Large intestine (tissue), 3 donors: ENCODE results near the gene F10. TPM values are rescaled to one million over a fixed set of nuclear protein-coding genes. Genes with fewer than 3 reads are reported as not detected.
"Not testable (repeated sequence)": the region's sequence is repeated elsewhere in the genome, so short reads cannot be mapped to it uniquely, and the experiment has no call there.

Experiments
- DNase-seq, 2 donors: peaks; one replicate each; pipeline versions ENCODE4 v3.0.0 to v3.0.0-alpha.2; 2013
- H3K27ac ChIP-seq: one replicate; pipeline ENCODE4 v1.5.1; 2013; ENCODE audit warnings: low read length
- H3K27me3 ChIP-seq: 2 replicates; pipeline ENCODE4 v1.6.1; 2013; ENCODE audit warnings: low read length; ENCODE audit not compliant: control insufficient read depth, insufficient read depth
- H3K36me3 ChIP-seq: 2 replicates; pipeline ENCODE4 v1.6.1; 2013; ENCODE audit warnings: low read length; ENCODE audit not compliant: control insufficient read depth, insufficient read depth
- H3K4me1 ChIP-seq: one replicate; pipeline ENCODE4 v1.6.1; 2013; ENCODE audit warnings: low read length; ENCODE audit not compliant: control insufficient read depth, insufficient read depth
- H3K4me3 ChIP-seq: one replicate; pipeline ENCODE4 v1.5.1; 2013; ENCODE audit warnings: low read length
- H3K9me3 ChIP-seq: one replicate; pipeline ENCODE4 v1.6.1; 2013; ENCODE audit warnings: mild to moderate bottlenecking, low read depth, low read length, moderate library complexity; ENCODE audit not compliant: control insufficient read depth
- WGBS: methylation state at CpG from one replicate; pipeline ENCODE4 v1.1.5; 2013; ENCODE audit warnings: low lambda C conversion rate; ENCODE audit not compliant: insufficient coverage; 5-methylcytosine and 5-hydroxymethylcytosine counted together
- polyA plus RNA-seq: library from polyadenylated mRNA; unstranded; fragments of 120-200 nt; gene quantifications from one replicate; pipeline ENCODE4 v1.2.1, GENCODE V29; 2013

The F10 gene
- polyA plus RNA-seq, 1 donor, result 125 TPM

GRCh38 chr13:113155982-113156655 is 33.5 kb downstream of the F10 start:
- H3K9me3 ChIP-seq, result peaks cover 5% of the 10 kb centered on the region
- no peak overlapping the region for H3K4me3 ChIP-seq
- peaks cover 14% of the 10 kb centered on the region for H3K27me3 ChIP-seq
- H3K4me1 ChIP-seq, result peaks cover 15% of the 10 kb centered on the region
- no peak for DNase-seq
- no peaks in the 10 kb centered on the region for H3K36me3 ChIP-seq
- no CpG with 5 or more reads among the region's 9 CpGs for WGBS
- no peak overlapping the region for H3K27ac ChIP-seq

GRCh38 chr13:113157206-113157928 is 34.8 kb downstream of the F10 start:
- H3K4me1 ChIP-seq, result peaks cover 15% of the 10 kb centered on the region
- H3K9me3 ChIP-seq, result peaks cover 3% of the 10 kb centered on the region
- no peak for DNase-seq
- H3K36me3 ChIP-seq, result no peaks in the 10 kb centered on the region
- H3K27me3 ChIP-seq, result peaks cover 14% of the 10 kb centered on the region
- H3K27ac ChIP-seq, result no peak overlapping the region
- WGBS, result no CpG with 5 or more reads among the region's 12 CpGs
- H3K4me3 ChIP-seq, result no peak overlapping the region

GRCh38 chr13:113157929-113158747 is 35.5 kb downstream of the F10 start, which contains the start of gene PROZ:
Gene PROZ (plus strand): TSS chr13:113158648. CDS start chr13:113158661, 13 bp downstream.
- Histone ChIP-seq H3K9me3 (peaks cover 3% of the 10 kb centered on the region), H3K4me3 (no peak within 1 kb of the TSS), H3K27ac (no peak within 1 kb of the TSS), H3K36me3 (no peaks in the 10 kb centered on the region), H3K4me1 (peaks cover 17% of the 10 kb centered on the region), H3K27me3 (peaks cover 20% of the 10 kb centered on the region)
- WGBS, result 60% methylated on average over 2 of the region's 16 CpGs
- peak; percentile 39 to 74 for DNase-seq

DNA sequence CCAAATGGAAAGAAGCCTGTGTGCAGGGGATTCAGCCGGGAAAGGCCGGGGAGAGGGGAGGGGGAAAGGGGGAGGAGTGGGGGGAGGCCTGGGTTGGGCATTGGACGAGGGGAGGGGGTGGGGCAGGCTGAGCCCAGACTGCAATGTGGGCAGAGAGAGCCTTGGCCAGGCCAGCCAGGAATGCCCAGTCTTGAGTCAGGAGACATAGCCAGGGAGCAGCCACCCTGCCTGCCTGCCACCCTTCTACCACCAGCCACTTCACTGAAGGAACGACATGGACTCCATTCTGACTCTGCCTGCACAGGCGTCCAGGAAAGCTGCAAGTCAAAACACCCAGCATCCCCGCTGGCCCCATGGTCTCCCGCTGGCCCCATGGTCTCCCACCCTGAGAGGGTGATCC is 36.3 kb downstream of the F10 start:
- Histone ChIP-seq H3K4me3 (no peak overlapping the region), H3K4me1 (peaks cover 14% of the 10 kb centered on the region), H3K27ac (no peak overlapping the region), H3K36me3 (no peaks in the 10 kb centered on the region), H3K27me3 (peaks cover 25% of the 10 kb centered on the region), H3K9me3 (peaks cover 3% of the 10 kb centered on the region)
- no CpG with 5 or more reads among the region's 7 CpGs for WGBS
- no peak for DNase-seq

GRCh38 chr13:113159701-113160100 is 37.1 kb downstream of the F10 start:
- H3K27ac ChIP-seq, result no peak overlapping the region
- peaks cover 3% of the 10 kb centered on the region for H3K9me3 ChIP-seq
- no CpG with 5 or more reads among the region's 20 CpGs for WGBS
- no peaks in the 10 kb centered on the region for H3K36me3 ChIP-seq
- peaks cover 14% of the 10 kb centered on the region for H3K4me1 ChIP-seq
- H3K4me3 ChIP-seq, result no peak overlapping the region
- peaks cover 25% of the 10 kb centered on the region for H3K27me3 ChIP-seq
- DNase-seq, result no peak

GRCh38 chr13:113160983-113161382 is 38.4 kb downstream of the F10 start:
- no peak for DNase-seq
- Histone ChIP-seq H3K4me1 (peaks cover 14% of the 10 kb centered on the region), H3K4me3 (no peak overlapping the region), H3K27me3 (peaks cover 25% of the 10 kb centered on the region), H3K36me3 (no peaks in the 10 kb centered on the region), H3K27ac (no peak overlapping the region), H3K9me3 (no peaks in the 10 kb centered on the region)
- WGBS, result no CpG with 5 or more reads among the region's 12 CpGs

DNA sequence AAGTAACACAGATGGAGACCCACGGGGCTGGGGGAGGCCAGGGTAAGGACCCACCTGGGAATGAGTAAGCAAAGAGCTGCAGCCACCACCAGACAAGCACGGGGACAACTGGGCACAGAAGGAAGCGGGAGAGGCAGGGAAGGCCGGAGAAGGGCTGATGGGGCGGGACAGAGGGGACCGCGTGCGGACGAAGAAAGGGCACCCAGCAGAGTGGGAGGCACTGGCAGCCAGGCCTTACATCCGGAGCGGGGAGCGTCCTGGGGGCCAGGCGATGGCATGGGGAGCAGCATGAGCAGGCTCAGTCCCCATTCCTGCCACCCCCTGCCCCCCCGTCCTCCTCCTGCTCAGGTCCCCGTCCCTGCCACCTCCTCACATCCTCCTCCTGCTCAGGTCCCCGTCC is 38.8 kb downstream of the F10 start:
- Histone ChIP-seq H3K27ac (no peak overlapping the region), H3K4me3 (no peak overlapping the region), H3K9me3 (no peaks in the 10 kb centered on the region), H3K4me1 (peaks cover 14% of the 10 kb centered on the region), H3K36me3 (no peaks in the 10 kb centered on the region), H3K27me3 (peaks cover 25% of the 10 kb centered on the region)
- DNase-seq, result no peak
- WGBS, result no CpG with 5 or more reads among the region's 16 CpGs

DNA sequence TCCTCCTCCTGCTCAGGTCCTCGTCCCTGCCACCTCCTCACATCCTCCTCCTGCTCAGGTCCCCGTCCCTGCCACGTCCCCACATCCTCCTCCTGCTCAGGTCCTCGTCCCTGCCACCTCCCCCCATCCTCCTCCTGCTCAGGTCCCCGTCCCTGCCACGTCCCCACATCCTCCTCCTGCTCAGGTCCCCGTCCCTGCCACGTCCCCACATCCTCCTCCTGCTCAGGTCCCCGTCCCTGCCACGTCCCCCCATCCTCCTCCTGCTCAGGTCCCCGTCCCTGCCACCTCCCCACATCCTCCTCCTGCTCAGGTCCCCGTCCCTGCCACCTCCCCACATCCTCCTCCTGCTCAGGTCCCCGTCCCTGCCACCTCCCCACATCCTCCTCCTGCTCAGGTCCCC is 39.4 kb downstream of the F10 start:
- not testable (repeated sequence) for H3K36me3 ChIP-seq, H3K27ac ChIP-seq, DNase-seq, H3K4me3 ChIP-seq, H3K9me3 ChIP-seq
- WGBS, result no CpG with 5 or more reads among the region's 13 CpGs
- Histone ChIP-seq H3K27me3 (peaks cover 25% of the 10 kb centered on the region), H3K4me1 (peaks cover 14% of the 10 kb centered on the region)

DNA sequence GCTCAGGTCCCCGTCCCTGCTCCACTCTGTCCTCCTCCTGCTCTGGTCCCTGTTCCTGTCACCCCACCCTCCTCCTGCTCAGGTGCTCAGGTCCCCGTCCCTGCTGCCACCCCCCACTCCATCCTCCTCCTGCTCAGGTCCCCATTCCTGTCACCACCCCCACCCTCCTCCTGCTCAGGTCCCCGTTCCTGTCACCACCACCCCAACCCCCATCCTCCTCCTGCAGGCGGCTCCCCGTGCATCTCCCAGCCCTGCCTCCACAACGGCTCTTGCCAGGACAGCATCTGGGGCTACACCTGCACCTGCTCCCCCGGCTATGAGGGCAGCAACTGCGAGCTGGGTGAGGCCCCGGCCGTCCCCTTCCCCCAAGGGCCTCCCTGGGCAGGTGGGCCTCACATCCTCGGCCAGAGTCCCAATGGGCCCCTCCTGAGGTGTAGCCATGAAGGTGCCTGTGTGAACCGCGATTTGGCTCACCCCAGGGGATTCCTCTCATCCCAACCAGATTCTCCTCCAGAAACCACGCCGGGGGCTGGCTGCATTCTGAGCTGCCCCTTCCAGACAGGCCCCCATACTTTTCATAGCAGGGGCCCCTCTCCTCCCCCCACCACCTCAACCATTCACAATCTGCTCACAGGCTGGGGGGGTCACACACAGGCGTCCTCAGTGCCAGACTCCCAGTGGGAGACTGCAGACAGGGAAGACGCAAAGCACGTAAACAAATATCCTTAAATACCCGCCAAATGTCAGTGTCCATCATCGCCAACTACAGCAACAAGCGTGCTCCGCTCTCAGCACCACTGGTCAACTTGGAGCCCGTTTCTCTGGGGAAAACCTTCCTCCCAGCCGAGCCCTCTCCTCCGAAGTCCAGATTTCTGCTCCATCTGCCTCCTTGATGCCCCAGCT is 40.4 kb downstream of the F10 start:
- H3K36me3 ChIP-seq, result no peaks in the 10 kb centered on the region
- no peaks in the 10 kb centered on the region for H3K9me3 ChIP-seq
- DNase-seq, result no peak
- no peak overlapping the region for H3K4me3 ChIP-seq
- H3K4me1 ChIP-seq, result peaks cover 11% of the 10 kb centered on the region
- H3K27ac ChIP-seq, result no peak overlapping the region
- WGBS, result no CpG with 5 or more reads among the region's 25 CpGs
- H3K27me3 ChIP-seq, result peaks cover 25% of the 10 kb centered on the region
